ENCODE data around the gene ADGRV1.
"Not testable (repeated sequence)": the region's sequence is repeated elsewhere in the genome, so short reads cannot be mapped to it uniquely, and the experiment has no call there.

Gene ADGRV1

DNA sequence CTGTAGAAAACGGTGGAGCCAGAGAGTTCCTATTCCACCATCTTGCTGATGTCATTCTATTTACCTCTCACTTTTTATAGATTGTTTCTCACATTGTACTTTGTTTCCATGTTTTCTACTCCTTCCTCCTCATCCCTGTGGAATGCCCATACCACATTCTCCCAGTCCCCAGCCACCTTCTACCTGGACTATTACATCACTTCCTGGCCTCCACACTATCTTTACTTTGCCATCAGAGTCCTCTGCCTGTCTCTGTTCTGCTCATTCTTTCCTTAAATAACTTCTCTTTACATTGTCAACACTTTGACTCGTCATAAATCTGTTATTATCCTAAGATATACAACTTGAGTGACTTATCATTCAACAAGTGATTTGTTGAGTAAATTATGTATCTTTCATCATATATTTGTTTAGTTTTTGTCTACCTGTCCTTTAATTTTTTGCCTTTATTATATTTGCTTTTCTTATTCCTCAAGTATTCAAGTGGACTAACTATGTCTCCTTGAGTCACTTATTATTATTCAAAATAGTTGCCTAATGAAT lies 182.5 kb downstream of the ADGRV1 start:
- no peak for DNase-seq

GRCh38 chr5:90746119-90746518 lies 187.5 kb downstream of the ADGRV1 start:
- no peak for DNase-seq

DNA sequence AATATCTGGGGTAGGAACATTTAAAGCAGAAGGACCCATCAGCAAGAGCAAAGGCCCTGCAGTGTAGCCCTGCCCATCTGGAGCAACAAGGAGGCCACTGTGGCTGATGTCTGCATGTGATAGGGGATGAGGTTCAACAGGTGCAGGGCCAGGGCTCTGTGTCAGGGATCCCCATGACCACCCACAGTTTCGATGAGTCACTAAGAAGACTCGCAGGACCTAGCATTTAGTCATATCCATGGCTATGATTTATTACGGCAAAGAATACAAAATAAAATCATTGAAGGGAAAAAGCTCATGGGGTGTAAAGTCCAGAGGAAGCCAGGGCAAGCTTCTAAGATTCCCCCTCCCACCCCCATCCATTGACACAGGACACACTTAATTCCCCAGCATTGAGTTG lies 188.6 kb downstream of the ADGRV1 start:
- no peak for DNase-seq

- DNase-seq = no peak
These were observed 189.1 kb downstream of the ADGRV1 start for GRCh38 chr5:90747693-90748092.

- no peak for DNase-seq
These were observed 200.5 kb downstream of the ADGRV1 start for GRCh38 chr5:90759119-90759518.

DNA sequence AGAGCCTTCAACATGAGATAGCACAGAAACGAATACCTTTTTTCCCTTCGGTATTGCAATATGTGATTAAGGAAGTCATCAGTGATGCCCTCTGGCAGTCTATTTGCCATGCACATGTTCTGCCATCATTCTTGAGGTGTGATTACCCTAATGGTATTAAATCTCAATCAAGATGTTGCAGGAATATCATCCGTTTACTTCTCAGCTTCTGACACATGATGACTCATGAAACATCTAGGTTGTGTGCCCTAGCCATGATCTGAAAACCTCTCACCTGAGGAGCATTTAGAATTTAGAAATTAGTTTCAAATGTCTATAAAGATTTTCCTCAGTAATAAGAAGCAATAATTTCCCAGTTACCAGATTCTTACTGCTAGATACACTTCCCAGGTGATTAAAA lies 209.1 kb downstream of the ADGRV1 start:
- no peak for DNase-seq

- not testable (repeated sequence) for DNase-seq
These were observed 211.5 kb downstream of the ADGRV1 start for GRCh38 chr5:90770006-90770541.

DNA sequence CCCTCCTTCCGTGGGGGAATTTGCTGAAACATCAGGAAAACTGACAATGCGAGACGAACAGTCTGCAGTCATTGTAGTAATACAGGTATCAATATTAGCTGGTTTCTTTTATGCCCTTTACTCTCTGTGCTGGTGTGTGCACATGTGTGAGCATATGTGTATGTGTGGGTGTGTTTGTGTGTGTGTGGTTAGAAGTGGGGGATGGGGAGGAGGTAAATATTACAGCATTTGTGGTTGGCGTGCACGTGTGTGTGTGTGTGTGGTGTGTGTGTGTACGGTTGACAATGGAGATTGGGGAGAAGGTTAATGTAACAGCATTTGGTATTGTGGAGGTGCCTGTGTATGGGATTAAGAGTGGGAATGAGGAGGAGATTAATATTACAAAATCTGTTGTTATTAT lies 219.4 kb downstream of the ADGRV1 start:
- no peak for DNase-seq

GRCh38 chr5:90783460-90784333 lies 225.1 kb downstream of the ADGRV1 start:
- DNase-seq = peak; percentile 66

DNA sequence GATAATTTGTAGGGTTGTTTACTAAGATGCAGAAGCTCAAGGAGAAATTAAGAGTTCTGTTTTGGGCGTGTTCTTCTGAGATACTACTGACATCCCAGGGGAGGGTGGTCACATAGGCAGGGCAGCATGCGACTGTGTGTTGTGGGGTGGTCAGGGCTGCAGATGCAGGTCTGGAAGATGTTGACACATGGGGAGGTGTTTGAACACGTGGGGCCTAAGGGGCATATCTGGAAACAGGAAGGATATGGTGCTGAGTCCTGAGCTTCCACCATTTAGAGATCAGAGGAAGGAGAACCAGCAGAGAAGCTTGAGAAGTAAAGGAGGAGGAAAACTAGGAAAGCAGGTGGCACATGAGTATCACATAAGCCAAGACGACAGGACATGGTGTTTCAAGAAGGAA lies 228.2 kb downstream of the ADGRV1 start:
- no peak for DNase-seq

GRCh38 chr5:90792725-90793124 lies 234.1 kb downstream of the ADGRV1 start:
- no peak for DNase-seq

- DNase-seq = no peak
These were observed 234.6 kb downstream of the ADGRV1 start for GRCh38 chr5:90793183-90793582.

DNA sequence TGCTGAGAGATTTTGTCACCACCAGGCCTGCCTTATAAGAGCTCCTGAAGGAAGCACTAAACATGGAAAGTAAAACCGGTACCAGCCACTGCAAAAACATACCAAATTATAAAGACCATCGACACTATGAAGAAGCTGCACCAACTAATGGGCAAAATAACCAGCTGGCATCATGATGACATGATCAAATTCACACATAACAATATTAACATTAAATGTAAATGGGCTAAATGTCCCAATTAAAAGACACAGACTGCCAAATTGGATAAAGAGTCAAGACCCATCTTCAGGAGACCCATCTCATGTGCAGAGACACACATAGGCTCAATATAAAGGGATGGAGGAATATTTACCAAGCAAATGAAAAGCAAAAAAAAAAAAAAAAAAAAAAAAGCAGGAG lies 238.3 kb downstream of the ADGRV1 start:
- not testable (repeated sequence) for DNase-seq

GRCh38 chr5:90800082-90800481 lies 241.5 kb downstream of the ADGRV1 start:
- not testable (repeated sequence) for DNase-seq

GRCh38 chr5:90800515-90800914 lies 241.9 kb downstream of the ADGRV1 start:
- DNase-seq = not testable (repeated sequence)

- DNase-seq = peak; percentile 7
These were observed 244.1 kb downstream of the ADGRV1 start for GRCh38 chr5:90802474-90803317.

- no peak for DNase-seq
These were observed 244.8 kb downstream of the ADGRV1 start for GRCh38 chr5:90803381-90803780.

DNA sequence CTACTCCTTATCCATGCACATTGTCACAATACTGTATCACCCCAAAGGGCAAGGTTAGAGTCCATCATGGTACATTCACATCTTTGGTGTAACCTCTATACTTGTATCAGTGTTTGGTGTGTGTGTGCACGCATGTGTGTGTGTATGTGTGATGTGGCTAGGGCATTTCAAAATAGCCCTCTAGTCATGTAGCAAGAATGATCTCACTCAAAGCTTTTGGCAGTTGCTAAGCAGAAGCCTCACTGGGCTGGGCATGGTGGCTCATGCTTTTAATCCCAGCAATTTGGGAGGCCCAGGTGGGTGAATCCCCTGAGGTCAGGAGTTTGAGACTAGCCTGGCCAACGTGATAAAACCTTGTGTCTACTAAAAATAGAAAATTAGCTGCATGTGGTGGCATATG lies 245.3 kb downstream of the ADGRV1 start:
- no peak for DNase-seq

- no peak for DNase-seq
These were observed 248.9 kb downstream of the ADGRV1 start for GRCh38 chr5:90807496-90807895.

DNA sequence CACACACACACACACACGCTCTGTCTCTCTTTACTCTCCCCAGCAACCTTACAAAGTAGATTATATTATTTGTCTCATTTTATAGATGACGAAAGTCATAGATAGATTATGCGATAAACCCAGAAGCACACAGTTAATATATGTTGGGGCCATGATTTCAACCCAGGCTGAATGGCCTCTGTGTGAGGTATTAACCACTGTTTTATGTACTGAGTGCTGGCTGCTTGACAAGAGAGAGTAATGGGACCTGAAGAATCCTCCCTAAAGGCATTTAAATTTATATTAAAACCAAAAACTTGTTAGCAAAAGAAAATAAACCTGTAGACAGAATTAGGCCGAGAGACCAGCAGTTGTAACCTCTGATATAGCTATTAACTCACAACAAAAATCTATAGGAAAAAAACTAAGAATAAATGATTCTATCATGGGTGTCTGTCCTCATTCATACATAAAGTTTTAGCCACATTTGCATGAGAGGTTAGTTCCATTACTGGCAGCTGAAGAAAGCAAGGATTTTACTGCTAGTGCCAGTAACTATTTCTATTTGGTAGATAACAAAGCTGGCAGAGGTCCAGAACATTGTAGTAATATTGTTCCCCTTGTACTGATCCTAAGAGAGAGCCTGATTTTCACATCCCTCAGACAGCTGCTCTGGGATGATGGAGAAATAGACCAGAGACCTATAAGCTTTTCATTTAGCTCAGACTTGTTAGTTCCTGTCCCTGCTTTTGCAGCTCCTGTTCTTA lies 250.9 kb downstream of the ADGRV1 start:
- DNase-seq = no peak

- no peak for DNase-seq
These were observed 251.6 kb downstream of the ADGRV1 start for GRCh38 chr5:90810211-90810610.

DNA sequence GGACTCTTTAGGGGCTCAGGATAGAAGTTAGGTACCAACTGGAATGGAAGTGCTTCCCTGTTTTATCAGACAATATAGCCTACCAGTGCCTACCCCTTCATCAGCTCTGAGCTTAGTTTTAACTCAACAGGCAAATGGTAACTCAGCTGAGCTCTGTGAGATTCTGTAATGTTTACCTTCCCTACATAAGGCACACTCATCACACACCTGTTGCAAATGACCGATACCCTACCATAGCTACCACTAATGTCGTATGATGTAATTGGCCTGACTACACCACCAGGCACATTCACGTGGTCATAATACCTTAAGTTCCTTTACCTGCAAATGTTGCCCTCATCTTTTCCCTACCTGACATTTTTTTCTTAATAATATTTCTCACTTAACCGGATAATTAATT lies 254.8 kb downstream of the ADGRV1 start:
- no peak for DNase-seq

DNA sequence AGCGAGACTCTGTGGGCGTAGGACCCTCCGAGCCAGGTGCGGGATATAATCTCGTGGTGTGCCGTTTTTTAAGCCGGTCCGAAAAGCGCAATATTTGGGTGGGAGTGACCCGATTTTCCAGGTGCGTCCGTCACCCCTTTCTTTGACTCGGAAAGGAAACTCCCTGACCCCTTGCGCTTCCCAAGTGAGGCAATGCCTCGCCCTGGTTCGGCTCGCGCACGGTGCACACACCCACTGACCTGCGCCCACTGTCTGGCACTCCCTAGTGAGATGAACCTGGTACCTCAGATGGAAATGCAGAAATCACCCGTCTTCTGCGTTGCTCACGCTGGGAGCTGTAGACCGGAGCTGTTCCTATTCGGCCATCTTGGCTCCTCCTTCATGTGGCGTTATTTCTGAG lies 263.5 kb downstream of the ADGRV1 start:
- not testable (repeated sequence) for DNase-seq
